ENCODE results near the gene ZWILCH.
A peak's percentile ranks its signal among the peaks of the same experiment; 100 is the strongest.
"Not testable (repeated sequence)": the region's sequence is repeated elsewhere in the genome, so short reads cannot be mapped to it uniquely, and the experiment has no call there.

ZWILCH gene

DNA sequence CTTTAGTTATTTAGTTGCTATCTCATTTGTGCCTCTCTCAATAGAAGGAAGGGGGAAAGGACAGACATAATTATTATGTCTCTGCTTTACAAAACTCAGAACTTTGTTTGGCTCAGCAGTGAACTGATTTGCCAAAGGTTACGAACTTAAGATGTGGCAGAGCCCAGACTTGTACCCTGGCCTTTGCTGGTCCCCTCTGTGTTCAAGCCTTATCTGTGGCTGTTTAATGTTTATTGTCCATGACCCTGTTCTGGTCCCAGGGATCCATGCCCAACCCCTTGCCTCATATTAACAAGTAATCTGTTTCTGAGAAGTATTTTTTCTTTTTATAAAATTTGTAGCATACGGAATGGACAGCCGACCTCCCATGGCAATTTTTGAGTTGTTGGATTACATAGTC lies 18.2 kb upstream of the ZWILCH start:
- DNase-seq (ENCODE audit: low read depth in 2 of 2), result no peak

DNA sequence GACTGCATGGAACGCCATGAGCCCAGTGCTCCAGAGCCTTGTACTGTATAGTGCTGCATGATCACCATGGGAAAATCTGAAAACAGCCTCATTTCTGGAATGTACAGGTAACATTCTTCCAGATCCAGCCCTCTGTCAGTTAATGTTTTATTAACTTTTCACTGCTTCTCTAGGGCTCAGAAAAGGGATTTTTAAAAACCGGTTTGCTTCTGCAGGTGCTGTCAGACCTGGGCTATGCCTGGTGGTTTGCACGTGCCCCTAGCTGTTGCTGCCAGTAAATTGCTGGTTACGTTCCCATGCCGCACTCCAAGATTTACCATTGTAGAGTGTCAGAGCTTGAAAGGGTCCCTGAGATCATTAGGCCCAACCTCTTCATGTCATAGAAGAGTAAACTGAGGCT lies 16.6 kb upstream of the ZWILCH start:
- no peak for DNase-seq (ENCODE audit: low read depth in 2 of 2)

DNA sequence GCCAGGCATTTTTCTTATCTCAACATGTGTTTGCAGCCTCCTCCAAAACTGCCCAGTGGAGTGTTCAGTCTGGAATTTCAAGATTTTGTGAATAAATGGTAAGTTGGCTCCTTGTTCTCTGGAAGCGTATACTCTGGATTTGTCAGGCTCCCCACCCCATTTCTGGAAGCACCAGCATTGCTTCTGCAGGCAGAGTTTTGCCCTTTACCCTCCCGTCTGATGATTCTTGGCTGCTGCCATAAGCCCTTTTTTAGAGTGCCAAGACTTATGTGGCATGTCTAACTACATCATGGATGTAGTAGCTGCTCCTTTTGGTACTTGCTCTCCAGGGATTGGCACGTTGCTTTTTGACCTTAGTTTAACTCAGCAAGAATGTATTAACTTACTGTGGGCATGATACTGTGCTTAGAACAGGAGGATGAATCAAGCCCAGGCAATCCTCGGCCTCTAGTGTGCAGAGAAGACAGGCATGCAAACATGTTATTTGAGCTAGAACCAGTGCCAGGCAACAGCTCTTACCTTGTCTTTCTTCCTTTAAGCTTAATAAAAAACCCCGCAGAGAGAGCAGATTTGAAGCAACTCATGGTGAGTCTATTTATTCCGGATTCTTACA lies 15.8 kb upstream of the ZWILCH start:
- DNase-seq (ENCODE audit: low read depth in 2 of 2), result no peak

DNA sequence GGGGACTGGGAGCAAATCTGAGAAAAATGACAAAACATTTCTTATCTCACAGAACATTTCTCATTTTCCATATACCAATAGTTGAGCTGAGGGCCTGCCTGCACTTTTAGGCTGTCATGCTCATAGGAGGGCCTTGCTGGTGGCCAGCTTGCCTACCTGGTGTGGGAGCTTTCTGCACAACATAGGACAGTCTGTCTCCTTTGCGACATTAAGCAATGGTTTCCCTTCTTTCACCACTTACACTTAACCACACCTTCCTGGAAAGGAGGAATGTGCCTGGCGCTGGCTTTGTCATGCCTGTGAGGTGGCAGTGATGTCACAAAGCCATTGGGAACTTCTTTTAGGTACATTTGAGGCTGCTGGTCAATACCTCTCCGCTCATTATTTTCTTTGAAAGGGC lies 13.3 kb upstream of the ZWILCH start:
- DNase-seq (ENCODE audit: low read depth in 2 of 2), result no peak

DNA sequence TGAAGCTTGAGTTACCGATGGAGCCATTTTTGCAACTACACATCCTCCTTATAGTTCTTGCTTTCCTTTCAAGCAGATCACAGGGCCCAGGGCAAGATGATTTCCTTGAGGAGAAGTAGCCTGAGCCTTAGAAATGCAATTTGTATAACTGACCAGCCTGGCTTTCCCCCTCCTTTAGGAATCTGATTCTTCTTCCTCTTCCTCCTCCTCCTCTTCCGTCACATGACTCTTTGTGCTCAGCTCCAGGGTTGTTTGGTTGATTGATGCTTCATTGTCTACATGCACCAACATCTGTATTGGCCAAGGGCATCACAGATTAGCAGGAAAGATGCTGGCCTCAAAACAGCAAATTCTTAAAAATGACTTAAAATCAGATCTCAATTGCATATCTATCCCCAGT lies 10.9 kb upstream of the ZWILCH start:
- DNase-seq (ENCODE audit: low read depth in 2 of 2), result no peak

DNA sequence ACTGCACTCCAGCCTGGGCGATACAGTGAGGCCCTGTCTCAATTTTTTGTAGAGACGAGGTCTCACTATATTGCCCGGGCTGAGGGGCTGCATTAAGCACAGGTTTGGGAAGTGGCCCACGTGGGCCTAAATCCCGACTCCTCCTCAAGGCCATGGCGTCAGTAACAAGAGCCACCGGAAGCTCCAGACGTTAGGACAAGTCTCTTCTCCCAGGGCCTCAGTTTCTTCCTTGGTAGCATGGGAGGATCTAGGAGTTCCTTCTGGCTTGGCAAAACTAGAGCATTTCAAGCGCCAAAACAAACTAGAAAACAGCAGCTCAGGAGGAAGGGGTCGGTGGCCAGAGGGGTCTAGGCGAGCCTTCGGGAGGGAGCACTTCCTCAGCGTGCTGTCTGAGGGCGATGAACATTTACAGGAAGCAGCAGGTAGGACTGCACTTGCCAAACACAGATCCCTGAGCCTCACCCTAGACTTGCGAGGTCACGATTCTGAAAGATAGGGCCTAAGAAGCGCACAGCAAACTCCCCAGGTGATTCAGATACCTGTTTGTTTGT lies 8.1 kb upstream of the ZWILCH start:
- DNase-seq (ENCODE audit: low read depth in 2 of 2), result no peak

DNA sequence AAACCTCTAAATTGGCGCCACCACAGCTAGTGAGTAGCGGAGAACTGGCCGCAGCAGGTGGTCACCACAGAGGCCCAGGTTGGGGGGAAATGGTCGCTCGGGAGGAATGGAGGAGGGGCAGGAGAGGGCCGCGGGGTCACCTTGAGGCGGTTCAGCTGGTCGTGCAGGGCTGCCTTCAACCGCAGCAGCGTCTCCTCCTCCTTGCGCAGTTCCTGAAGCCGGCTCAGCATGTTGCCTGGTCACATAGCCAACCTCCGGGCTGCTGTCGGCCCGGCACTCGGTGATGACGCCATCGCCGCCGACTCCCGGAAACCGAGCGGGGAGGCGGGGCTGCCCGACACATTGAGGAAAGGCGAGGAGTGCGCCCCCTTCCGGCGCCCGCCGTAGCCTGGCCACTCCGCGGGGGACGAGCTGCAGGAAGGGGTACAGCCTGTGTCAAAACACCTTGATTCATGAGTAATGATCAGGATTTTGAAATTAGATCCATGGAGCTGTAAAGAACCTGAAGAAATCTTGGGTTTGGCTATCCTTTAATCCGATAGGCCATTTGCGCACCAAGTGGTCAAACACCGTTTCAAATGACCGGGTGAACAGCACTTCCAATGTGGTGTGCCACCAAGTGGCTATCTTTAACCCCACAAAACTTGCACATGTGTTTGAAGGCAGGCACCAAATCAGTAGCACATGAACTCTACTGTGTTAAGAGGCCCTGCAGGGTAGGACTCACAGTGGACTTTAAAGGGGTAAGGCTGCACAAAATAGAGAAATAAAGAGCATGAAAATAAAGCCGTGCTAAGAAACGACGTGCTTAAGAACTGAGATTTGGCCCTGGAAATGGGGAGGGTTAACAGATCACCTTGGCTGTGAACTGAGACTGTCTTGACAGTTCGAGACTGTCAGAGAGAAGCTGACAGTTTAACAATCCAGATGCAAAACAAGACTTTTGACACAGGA lies 7.3 kb upstream of the ZWILCH start, which contains the start of gene SNAPC5:
Gene SNAPC5, minus strand, starts transcription at position 261 of the 954 bp plus-strand sequence. Its CDS starts 31 bp downstream, at position 230.
- DNase-seq (ENCODE audit: low read depth in 2 of 2), result peak; percentile 74 to 86

DNA sequence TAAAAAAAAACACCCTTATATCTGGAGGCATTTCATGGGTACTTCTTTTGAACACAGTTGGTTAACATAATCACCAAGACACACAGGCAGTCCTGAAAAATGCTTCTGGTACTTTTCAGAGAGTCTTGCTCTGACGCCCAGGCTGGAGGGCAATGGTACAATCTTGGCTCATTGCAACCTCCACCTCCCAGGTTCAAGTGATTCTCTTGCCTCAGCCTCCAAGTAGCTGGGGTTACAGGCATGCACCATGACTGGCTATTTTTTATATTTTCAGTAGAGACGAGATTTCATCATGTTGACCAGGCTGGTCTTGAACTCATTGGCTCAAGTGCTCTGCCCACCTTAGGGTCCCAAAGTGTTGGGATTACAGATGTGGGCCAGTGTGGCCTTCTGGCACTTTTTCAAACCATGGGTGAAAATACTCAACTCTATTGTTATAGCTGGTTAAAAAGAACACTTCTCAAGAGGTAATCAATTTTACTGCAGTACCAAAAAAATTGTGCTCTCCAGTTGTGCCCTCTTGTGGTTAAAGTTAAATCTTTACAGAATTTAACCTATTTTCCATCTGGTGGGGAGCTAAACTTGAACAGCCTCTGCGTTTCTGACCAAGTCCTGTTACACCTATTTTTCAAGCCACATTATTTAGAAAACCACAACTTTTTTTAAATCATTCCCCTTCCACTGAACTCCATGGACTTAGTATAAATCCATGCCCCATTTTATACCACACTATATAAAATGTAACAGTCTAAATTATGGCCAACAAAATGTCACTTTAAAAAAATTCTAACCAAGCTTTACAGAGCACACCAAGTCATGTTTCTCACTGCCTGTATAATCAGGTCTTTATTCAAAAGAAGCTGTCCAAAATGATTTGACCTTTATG lies 6.4 kb upstream of the ZWILCH start:
- peak; percentile 16 to 19 for DNase-seq (ENCODE audit: low read depth in 2 of 2)

DNA sequence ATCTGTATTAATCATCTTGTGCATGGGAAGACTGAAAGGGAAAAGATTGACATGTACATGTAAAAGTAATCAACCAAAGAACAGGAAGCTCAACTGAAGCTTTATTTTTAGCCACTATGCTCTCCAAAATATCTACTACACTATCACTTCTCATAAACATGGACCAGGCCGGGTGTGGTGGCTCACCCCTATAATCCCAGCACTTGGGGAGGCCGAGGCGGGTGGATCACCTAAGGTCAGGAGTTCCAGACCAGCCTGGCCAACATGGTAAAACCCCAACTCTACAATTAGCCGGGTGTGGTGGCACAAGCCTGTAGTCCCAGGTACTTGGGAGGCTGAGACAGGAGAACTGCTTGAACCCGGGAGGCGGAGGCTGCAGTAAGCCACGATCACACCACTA lies 4.8 kb upstream of the ZWILCH start:
- not testable (repeated sequence) for DNase-seq (ENCODE audit: low read depth in 2 of 2)

DNA sequence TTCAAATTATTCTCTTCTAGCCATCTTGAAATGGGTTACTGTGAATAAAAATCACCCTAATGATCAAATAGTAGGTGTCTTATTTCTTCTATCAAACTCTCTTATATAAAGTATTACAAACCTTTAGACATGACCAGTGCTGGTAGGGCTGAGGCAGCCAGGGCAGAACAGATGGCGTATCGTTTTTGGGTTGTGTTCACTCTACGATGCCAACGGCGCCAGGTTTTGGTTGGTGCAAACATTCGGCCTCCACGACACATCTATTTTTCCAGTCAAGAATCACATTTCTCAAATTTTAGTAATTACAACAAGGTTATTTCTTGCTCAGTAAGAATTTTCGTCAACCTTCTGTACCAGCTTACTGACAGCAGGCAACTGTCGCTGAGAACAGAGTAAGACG lies 2.6 kb upstream of the ZWILCH start:
- DNase-seq (ENCODE audit: low read depth in 2 of 2), result no peak

DNA sequence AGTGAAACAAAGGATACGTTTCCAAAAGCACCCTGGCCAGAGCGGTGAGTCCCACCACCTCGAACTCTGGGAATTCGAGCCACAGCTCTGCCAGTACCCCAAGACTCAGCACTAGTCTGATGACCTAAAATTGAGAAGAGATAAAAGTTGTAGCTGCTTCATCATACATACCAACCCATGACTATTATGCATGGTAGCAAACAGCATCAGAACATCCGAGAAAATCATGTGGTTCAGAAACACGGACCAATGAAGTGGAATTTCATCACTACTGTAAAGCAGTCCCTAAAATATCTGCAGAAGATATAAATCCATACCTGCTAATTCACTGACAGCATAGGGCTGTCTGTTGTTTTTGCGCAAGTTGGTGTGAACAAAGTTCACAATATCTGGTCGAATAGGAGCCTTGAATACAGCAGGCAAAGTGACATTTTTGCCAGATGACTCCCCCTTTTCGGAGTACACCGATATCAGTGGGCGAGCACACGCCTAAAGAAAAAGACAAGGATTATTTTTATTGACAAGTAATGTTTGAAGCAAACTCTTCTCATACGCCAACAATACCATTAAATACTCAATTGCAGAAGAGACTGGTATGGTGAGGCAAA lies 2.0 kb upstream of the ZWILCH start:
- DNase-seq (ENCODE audit: low read depth in 2 of 2), result not testable (repeated sequence)

DNA sequence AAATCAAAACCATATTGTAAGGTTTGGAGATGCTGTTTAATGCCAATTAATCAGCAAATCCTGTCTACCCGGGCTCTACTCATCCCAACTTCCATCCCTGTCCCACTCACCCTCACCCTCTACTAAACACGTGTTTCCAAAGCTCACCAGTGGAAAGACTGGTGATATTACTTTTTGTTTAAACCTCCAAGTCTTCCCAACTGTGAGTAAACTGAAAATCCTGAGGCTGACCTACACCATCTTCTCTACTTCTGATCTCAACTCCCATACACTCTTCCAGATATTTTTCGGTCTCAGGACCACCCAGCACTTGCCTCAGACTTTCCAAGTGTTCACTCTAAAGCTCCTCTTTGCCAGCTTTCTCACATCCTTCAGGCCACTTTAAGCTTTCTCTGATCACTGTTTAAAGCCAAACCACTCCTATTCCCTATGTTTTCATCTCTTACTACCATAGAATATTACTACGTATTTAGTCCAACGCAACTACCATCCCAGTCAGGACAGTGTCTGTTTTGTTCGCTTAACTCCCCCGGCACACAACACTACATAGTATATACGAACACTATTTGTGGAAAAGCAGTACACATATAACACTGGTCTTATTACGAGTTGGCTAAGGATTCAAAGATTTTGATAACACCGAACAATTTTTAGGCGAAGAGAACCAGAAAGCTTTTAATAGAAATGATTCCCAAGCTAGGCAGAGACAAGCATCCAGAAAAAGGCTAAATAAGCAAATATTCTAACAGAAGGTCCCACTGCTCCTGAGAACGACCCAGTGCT lies 1.2 kb upstream of the ZWILCH start:
- DNase-seq (ENCODE audit: low read depth in 2 of 2), result no peak

DNA sequence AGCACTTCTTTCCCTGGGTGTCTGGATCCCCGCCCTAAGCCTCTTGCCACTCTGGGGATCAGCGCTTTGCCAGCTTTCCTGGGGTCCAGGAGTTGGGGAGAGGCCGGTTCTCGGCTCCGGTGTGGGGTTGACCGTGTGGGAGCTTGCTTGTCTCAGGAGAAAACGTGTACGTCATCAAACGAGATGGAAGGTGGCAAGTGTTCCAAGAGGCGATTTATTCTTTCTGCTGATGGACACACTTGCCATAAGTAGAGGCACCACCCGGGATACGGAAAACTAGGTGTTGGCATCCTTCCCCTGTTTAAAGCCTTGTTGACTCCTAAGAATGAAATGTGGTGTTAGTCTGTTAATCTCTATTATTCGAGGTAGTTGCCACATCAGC lies 295 bp downstream of the ZWILCH start:
- no peak for DNase-seq (ENCODE audit: low read depth in 2 of 2)

DNA sequence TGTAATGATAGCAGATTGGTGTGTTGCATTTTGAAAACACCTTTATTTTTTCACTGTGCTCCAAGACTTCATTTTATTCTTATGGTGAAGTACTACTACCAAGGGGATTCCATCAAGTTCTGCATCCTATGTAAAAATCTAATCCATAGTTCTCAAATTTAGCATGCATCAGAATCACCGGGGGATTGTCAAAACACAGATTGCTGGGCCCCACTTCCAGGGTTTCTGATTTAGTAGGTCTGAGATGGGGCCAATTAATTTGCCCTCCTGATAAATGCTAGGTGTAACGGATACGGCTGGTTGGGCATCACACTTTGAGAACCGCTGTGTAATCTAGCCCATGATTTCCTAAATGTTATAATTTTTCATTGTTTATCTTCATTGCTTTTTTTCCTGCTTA lies 692 bp downstream of the ZWILCH start:
- DNase-seq (ENCODE audit: low read depth in 2 of 2), result no peak

DNA sequence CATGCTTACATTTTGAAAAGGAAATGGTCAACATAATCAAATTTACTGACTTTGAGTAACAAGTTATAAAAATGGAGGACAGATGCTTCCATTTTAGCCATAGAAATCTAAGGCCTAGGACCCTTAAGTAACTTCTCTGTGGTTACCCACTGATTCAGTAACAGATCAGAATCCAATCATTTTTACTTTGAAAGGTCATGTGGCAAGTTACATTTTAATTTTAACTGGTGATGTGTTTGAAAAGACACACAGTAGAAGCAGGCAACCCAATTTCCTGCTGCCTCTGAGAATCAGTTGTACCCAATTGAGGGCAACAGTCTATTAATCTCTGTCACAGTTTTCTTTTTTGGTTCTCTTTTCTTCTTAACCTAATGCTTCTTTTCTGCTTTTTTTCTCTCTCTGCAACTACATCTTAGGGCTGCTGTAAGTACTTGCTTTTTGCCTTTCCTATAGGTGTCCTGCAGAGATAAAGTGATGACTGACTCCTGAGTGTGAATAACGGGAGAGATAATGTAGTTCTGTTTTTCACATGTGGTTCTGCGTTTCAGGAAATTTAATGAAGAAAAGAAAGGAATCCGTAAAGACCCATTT lies 3.3 kb downstream of the ZWILCH start:
- no peak for DNase-seq (ENCODE audit: low read depth in 2 of 2)

DNA sequence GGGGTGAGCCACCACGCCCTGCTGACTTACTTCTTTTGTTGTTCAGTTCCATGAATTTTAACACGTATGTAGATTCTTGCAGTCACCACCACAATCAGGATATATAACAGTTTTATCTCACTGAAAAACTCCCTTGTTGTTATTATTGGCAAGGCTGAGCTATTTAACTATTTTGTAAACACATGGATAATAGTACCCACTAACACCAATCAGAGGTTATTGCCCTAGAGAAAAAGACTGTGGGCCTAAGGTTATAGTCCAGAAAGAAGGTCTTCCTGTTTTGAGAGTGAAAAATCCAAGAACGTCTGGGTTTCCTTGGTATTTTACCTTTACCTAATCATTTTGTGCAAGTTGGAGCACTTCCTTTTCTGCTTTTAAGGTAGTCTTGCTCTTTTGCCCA lies 9.5 kb downstream of the ZWILCH start:
- DNase-seq (ENCODE audit: low read depth in 2 of 2), result no peak

DNA sequence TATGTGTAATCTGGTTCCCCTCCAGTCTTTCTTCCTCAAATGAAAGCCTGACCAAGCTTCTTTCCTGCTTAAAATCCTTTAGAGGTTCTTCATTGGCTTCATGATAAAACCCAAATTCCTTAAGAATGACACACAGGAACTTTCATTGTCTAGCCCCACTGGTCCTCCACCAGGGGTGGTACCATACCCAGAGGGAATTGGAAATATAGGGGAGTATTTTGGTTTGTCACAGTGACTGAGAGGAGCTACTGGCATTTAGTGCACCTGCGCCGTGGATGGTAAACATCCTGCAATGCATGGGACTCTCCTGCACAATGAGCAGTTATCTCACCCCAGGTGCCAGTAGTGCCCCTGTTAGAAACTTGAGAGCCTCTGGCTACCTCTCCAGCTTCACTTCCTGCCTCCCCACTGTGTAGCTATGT lies 10.8 kb downstream of the ZWILCH start:
- no peak for DNase-seq (ENCODE audit: low read depth in 2 of 2)

DNA sequence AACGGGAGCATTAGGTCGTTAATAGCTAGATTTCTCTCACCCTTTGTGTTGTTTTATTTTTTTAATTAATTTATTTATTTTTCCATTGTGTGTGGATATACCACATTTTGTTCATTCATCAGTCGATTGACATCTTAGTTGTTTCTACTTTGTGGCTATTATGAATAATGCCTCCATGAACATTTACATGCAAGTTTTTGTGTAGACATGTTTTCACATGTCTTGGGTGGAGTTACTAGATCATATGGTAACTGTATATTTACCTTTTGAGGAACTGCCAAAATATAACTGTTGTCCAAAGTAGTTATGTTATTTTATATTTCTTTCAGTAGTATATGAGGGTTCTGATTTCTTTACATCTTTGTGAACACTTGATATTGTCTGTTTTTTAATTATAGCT lies 18.8 kb downstream of the ZWILCH start:
- no peak for DNase-seq (ENCODE audit: low read depth in 2 of 2)

DNA sequence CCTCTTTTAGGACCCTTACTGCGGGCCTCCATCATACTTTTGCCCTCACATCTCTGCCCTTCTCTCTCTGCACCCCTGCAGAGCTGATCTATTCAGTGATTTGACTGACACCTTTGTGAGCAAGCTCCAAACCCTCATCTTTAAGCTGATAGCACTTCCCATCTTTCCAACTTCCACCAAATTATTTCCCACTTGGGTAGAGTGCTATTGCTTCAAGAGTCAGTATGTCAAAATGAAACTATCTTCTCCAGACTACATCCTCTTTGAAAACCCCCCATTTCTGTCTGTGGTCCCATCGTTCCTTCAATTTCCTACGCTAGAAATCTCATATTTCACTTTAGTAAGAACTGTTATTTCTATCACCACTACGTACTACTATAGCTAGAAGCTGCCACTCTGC lies 19.7 kb downstream of the ZWILCH start:
- no peak for DNase-seq (ENCODE audit: low read depth in 2 of 2)

DNA sequence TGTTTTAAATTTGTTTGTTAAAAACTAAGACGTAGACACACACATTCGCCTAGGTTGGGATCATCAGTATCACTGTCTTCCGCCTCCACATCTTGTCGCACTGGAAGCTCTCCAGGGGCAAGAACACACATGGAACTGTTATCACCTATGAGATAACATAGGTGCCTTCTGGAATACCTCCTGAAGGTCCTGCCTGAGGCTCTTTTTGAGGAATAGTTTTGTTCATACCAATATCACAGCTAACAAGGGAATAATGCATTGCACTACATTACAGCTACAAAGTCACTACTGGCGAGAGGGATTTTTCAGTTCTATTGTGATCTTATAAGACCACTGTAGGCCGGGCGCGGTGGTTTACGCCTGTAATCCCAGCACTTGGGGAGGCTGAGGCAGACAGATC lies 29.9 kb downstream of the ZWILCH start:
- DNase-seq (ENCODE audit: low read depth in 2 of 2), result no peak

Data from fibroblast of skin of left biceps (primary cell).